Natural killer cell (primary cell): ENCODE results near the gene POP4. TPM values are rescaled to one million over a fixed set of nuclear protein-coding genes. Genes with fewer than 3 reads are reported as not detected.
A peak's percentile ranks its signal among the peaks of the same experiment; 100 is the strongest.

Experiments
- ATAC-seq, 3 donors: fragments of 150-1000 bp in 2 of 3; fragments of 200-7000 bp in 1 of 3; cut with Tn5 transposase; 1 replicate in 1 of 3; 2 replicates in 2 of 3; pipeline ENCODE4 v1.10.0; 2021; ENCODE audit warnings: mild to moderate bottlenecking in 2 of 3, moderate library complexity in 2 of 3
- DNase-seq, 2 donors: peaks; one replicate each; pipeline versions ENCODE4 v3.0.0 to v3.0.0-alpha.2; 2013 to 2021; ENCODE audit warnings: mixed read lengths in 1 of 2
- H3K27ac ChIP-seq: one replicate; pipeline ENCODE4 v1.5.1; 2013; ENCODE audit warnings: mild to moderate bottlenecking, low read length
- H3K27me3 ChIP-seq: one replicate; pipeline ENCODE4 v1.6.1; 2013; ENCODE audit warnings: low read length; ENCODE audit not compliant: control insufficient read depth, insufficient read depth
- H3K36me3 ChIP-seq: one replicate; pipeline ENCODE4 v1.6.1; 2013; ENCODE audit warnings: low read length; ENCODE audit not compliant: control insufficient read depth, insufficient read depth
- H3K4me1 ChIP-seq: one replicate; pipeline ENCODE4 v1.6.1; 2013; ENCODE audit warnings: low read length; ENCODE audit not compliant: control insufficient read depth, insufficient read depth
- H3K4me3 ChIP-seq: one replicate; pipeline ENCODE4 v1.5.1; 2013; ENCODE audit warnings: low read length
- H3K9me3 ChIP-seq: one replicate; pipeline ENCODE4 v1.6.1; 2013; ENCODE audit warnings: low read length; ENCODE audit not compliant: control insufficient read depth, insufficient read depth
- H3K27ac Mint-ChIP-seq, 2 donors: one replicate each; pipeline ENCODE4 v1.8.0; 2022; ENCODE audit warnings: mild to moderate bottlenecking in 2 of 2, mixed read lengths in 2 of 2, moderate library complexity in 1 of 2
- H3K27me3 Mint-ChIP-seq, 2 donors: one replicate each; pipeline ENCODE4 v1.8.0; 2022; ENCODE audit warnings: low read depth in 2 of 2, mixed read lengths in 2 of 2
- H3K36me3 Mint-ChIP-seq: one replicate; pipeline ENCODE4 v1.8.0; 2022; ENCODE audit warnings: mixed read lengths
- H3K4me1 Mint-ChIP-seq, 2 donors: one replicate each; pipeline ENCODE4 v1.8.0; 2022; ENCODE audit warnings: mixed read lengths in 2 of 2
- H3K4me3 Mint-ChIP-seq: one replicate; pipeline ENCODE4 v1.8.0; 2022; ENCODE audit warnings: mild to moderate bottlenecking, moderate library complexity, mixed read lengths
- H3K9me3 Mint-ChIP-seq, 2 donors: one replicate each; pipeline ENCODE4 v1.8.0; 2022; ENCODE audit warnings: mixed read lengths in 2 of 2
- WGBS: methylation state at CpG from one replicate; pipeline ENCODE4 v1.1.7; 2013; ENCODE audit warnings: missing lambda C conversion rate; ENCODE audit not compliant: insufficient coverage; 5-methylcytosine and 5-hydroxymethylcytosine counted together
- intact Hi-C: fragments of 100-400 bp; cut with micrococcal nuclease; formaldehyde crosslinking; loops from one replicate; pipeline ENCODE4 v1.14.2; 2022
- total RNA-seq, 4 donors: library from RNA; stranded (reverse); fragments of 120-200 nt in 1 of 4; gene quantifications; one replicate each; pipeline versions ENCODE4 v1.2.3 to v1.2.4, GENCODE V29; 2013 to 2022
- TF ChIP-seq, protein P1 (sequence below): fragments of 200-600 bp; IDR thresholded peaks from one replicate; pipeline ENCODE4 v1.8.0; 2022; ENCODE audit warnings: antibody characterized with exemption

POP4 gene
- total RNA-seq, 3 donors from 2014 or later (not counting 1 experiment from before 2014, with no cell fraction given), result 46.4 to 60.1 (median 46.4) TPM

DNA sequence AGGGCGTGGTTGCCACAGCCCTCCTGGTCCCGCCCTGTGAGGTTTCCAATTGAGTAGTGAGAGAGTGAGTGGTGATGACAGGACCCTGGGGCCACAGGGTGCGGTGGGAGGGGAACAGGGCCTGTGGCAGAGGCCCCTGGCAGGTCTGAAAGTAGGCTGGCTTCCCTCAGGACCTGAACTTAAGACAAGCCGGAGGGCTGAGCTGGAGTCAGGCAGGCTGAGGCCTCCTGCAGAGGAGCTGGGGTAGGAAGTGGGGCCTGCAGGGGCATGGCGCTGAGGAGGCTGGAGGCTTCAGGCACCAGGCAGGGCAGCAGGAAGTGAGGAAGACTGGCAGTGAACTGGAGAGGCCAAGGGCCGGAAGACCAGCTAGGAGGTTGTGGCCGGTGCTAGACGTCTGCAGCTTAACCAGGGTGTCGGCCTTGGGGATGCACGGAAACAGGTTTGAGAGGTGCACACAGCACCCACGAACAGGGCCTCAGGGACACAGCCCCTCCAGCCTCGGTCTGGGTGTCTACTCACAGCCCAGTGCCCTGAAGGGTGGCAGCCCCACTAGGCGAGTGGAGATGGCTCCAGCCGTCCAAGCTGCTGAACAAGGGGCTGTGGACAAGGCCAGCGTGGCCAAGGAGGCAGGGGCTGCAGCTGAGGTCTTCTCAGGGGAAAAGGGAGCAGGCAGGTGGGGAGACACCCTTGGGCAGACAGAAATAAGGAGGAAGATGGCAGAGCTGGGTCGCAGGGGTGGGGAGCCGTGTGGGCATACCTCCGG lies 17.8 kb downstream of the POP4 start:
- DNase-seq (peak in 1 of 2 donors; percentile 55), ATAC-seq (peak; percentile 20 to 69 (median 52))
- Mint-ChIP-seq H3K4me1 (peaks cover 49 to 68% of the 10 kb centered on the region in 2 donors), H3K36me3 (no peaks in the 10 kb centered on the region), H3K9me3 (no peaks in the 10 kb centered on the region), H3K27me3 (no peaks in the 10 kb centered on the region), H3K4me3 (peak overlapping the region; percentile 82), H3K27ac (peak overlapping the region; percentile 88 to 96)
- Histone ChIP-seq H3K4me1 (peaks cover 76% of the 10 kb centered on the region), H3K9me3 (no peaks in the 10 kb centered on the region), H3K27ac (peak overlapping the region; percentile 59), H3K27me3 (no peaks in the 10 kb centered on the region), H3K4me3 (no peak overlapping the region), H3K36me3 (no peaks in the 10 kb centered on the region)
- intact Hi-C loops, result loop anchor here (2.0 to 5.0 kb wide), 2 partner anchors 43 to 57 kb away; partner anchors contain the start of gene PLEKHF1
- TF ChIP-seq, protein P1, sequence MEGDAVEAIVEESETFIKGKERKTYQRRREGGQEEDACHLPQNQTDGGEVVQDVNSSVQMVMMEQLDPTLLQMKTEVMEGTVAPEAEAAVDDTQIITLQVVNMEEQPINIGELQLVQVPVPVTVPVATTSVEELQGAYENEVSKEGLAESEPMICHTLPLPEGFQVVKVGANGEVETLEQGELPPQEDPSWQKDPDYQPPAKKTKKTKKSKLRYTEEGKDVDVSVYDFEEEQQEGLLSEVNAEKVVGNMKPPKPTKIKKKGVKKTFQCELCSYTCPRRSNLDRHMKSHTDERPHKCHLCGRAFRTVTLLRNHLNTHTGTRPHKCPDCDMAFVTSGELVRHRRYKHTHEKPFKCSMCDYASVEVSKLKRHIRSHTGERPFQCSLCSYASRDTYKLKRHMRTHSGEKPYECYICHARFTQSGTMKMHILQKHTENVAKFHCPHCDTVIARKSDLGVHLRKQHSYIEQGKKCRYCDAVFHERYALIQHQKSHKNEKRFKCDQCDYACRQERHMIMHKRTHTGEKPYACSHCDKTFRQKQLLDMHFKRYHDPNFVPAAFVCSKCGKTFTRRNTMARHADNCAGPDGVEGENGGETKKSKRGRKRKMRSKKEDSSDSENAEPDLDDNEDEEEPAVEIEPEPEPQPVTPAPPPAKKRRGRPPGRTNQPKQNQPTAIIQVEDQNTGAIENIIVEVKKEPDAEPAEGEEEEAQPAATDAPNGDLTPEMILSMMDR, result no peak
- 66% methylated on average over 18 of the region's 18 CpGs for WGBS

DNA sequence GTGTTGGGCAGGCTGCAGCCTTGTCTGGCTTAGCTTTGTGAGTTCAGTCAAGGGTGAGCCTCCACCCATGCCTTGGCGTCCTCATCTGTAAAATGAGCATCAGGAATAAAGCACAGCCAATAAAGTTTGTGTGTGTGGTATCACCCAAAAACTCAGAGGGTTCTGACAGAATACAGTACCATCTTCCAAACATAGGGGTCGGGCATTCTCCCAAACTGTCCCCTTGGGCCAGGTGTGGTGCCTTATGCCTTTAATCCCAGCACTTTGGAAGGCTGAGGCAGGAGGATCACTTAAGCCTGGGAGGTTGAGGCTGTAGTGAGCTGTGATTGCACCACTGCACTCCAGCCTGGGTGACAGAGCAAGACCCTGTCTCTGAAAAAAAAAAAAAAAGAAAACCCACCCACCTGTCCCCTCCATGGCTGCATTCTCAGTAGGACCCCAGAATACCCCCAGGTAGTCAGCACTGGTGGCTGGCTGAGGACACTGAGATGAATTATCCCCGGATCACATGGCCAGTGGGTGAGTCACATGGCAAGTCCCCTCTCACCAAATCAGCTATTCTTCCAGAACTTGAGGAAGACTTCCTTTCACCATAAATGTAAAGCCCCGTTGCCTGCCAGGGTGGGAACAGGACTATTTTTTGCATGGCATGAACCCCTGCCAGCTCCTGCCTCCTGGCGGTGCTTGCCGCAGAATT lies 18.6 kb downstream of the POP4 start:
- intact Hi-C loops, result loop anchor here (5.0 kb wide), 1 partner anchor 43 kb away; the partner anchor contains the start of gene PLEKHF1
- peak overlapping the region; percentile 59 for H3K27ac ChIP-seq
- WGBS, result 72% methylated on average over 4 of the region's 6 CpGs
- no peaks in the 10 kb centered on the region for H3K27me3 ChIP-seq
- Mint-ChIP-seq H3K9me3 (no peaks in the 10 kb centered on the region), H3K27me3 (no peaks in the 10 kb centered on the region), H3K27ac (peak overlapping the region; percentile 88 to 96), H3K36me3 (no peaks in the 10 kb centered on the region), H3K4me3 (peak overlapping the region; percentile 82), H3K4me1 (peaks cover 49 to 68% of the 10 kb centered on the region in 2 donors)
- DNase-seq, result peak in 1 of 2 donors; percentile 24
- no peak overlapping the region for H3K4me3 ChIP-seq
- no peaks in the 10 kb centered on the region for H3K36me3 ChIP-seq
- H3K4me1 ChIP-seq, result peaks cover 76% of the 10 kb centered on the region
- ATAC-seq, result no peak
- H3K9me3 ChIP-seq, result no peaks in the 10 kb centered on the region
- TF ChIP-seq, protein P1, result no peak

DNA sequence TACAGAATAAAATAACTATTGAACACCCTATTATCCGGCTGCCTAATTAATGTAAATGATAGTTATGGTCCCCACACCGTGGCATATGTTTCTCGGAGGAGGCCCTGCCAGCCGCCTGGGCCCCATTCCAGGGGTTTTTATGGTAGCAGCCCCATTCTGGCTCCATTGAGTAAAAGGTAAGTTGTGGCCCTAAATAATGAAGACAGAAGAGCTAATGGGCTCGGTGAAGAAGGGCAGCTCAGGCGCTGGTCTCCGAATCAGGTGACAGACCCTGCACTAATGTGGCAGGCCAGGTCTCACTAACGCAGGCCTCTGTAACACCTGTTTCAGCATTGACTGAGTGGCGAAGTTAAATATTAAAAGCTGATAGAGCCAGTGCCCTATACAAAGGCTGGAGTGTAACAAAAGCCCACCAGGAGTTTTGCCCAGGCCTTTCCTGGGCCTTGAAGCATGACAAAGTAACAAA lies 19.1 kb downstream of the POP4 start:
- H3K4me1 Mint-ChIP-seq, result peaks cover 43 to 62% of the 10 kb centered on the region in 2 donors
- H3K36me3 Mint-ChIP-seq, result no peaks in the 10 kb centered on the region
- Histone ChIP-seq H3K36me3 (no peaks in the 10 kb centered on the region), H3K4me1 (peaks cover 74% of the 10 kb centered on the region), H3K9me3 (no peaks in the 10 kb centered on the region), H3K27ac (no peak overlapping the region), H3K4me3 (no peak overlapping the region), H3K27me3 (no peaks in the 10 kb centered on the region)
- no peaks in the 10 kb centered on the region for H3K9me3 Mint-ChIP-seq
- H3K27ac Mint-ChIP-seq, result peak overlapping the region in 1 of 2 donors; percentile 58
- TF ChIP-seq, protein P1, result no peak
- H3K27me3 Mint-ChIP-seq, result no peaks in the 10 kb centered on the region
- no peak for DNase-seq
- ATAC-seq, result no peak
- H3K4me3 Mint-ChIP-seq, result no peak overlapping the region
- intact Hi-C loops, result no loop called here
- 92% methylated on average over 8 of the region's 9 CpGs for WGBS
